RWPE2 (cell line): Measurements from ENCODE around the gene SYCP2.
A peak's percentile ranks its signal among the peaks of the same experiment; 100 is the strongest.

ENCODE experiments used
- ATAC-seq: fragments of 200-7000 bp; cut with Tn5 transposase; 3 replicates; pipeline ENCODE4 v1.9.1; 2021; ENCODE audit warnings: low read depth
- DNase-seq: peaks from one replicate; pipeline ENCODE4 v3.0.0-alpha.2; 2020; ENCODE audit warnings: low spot score
- H3K27ac ChIP-seq: fragments of 450-650 bp; 2 replicates; pipeline ENCODE4 v1.5.1; 2017; ENCODE audit warnings: mild to moderate bottlenecking; ENCODE audit not compliant: poor library complexity, severe bottlenecking
- H3K27me3 ChIP-seq: fragments of 250-450 bp; sonication (Bioruptor Pico); 2 replicates; pipeline ENCODE4 v1.5.1; 2021; ENCODE audit warnings: mild to moderate bottlenecking, moderate library complexity; ENCODE audit not compliant: insufficient read depth, poor library complexity, severe bottlenecking
- H3K36me3 ChIP-seq: fragments of 250-450 bp; sonication (Bioruptor Pico); 2 replicates; pipeline ENCODE4 v1.5.1; 2020; ENCODE audit warnings: low read depth, mild to moderate bottlenecking, moderate library complexity
- H3K4me1 ChIP-seq: fragments of 250-450 bp; sonication (Bioruptor Pico); 2 replicates; pipeline ENCODE4 v1.5.1; 2021; ENCODE audit warnings: mild to moderate bottlenecking, moderate library complexity; ENCODE audit not compliant: insufficient read depth, poor library complexity, severe bottlenecking
- H3K4me3 ChIP-seq: fragments of 250-450 bp; sonication (Bioruptor Pico); 2 replicates; pipeline ENCODE4 v1.5.1; 2021; ENCODE audit warnings: mild to moderate bottlenecking, moderate library complexity; ENCODE audit not compliant: severe bottlenecking
- H3K9me3 ChIP-seq: fragments of 250-450 bp; sonication (Bioruptor Pico); 2 replicates; pipeline ENCODE4 v1.5.1; 2021; ENCODE audit warnings: mild to moderate bottlenecking, moderate library complexity; ENCODE audit not compliant: severe bottlenecking
- CTCF ChIP-seq: fragments of 450-650 bp; IDR thresholded peaks from one replicate; pipeline ENCODE4 v1.5.1; 2017; ENCODE audit warnings: mild to moderate bottlenecking, moderate library complexity; ENCODE audit not compliant: poor library complexity, severe bottlenecking

Gene SYCP2

GRCh38 chr20:59933296-59933848, at the start of gene SYCP2:
TSS of gene SYCP2 (minus strand) at chr20:59933637. CDS start at chr20:59922413, 11,224 bp downstream.
- Histone ChIP-seq H3K4me3 (peak within 1 kb of the TSS; percentile 59), H3K9me3 (no peaks in the 10 kb centered on the region), H3K4me1 (peaks cover 22% of the 10 kb centered on the region), H3K27me3 (no peaks in the 10 kb centered on the region), H3K27ac (peak within 1 kb of the TSS; percentile 24), H3K36me3 (no peaks in the 10 kb centered on the region; the same call in 1 of the 2 replicates)
- peak; percentile 67 for ATAC-seq
- no peak for TF ChIP-seq CTCF
- DNase-seq: peak; percentile 84

GRCh38 chr20:59983076-59983475, 49.6 kb upstream of the SYCP2 start:
- Histone ChIP-seq H3K4me3 (no peak overlapping the region), H3K9me3 (no peaks in the 10 kb centered on the region), H3K27ac (no peak overlapping the region), H3K27me3 (no peaks in the 10 kb centered on the region), H3K36me3 (no peaks in the 10 kb centered on the region), H3K4me1 (peaks cover 18% of the 10 kb centered on the region)
- DNase-seq (no peak), ATAC-seq (no peak)
- TF ChIP-seq CTCF: no peak

GRCh38 chr20:59977086-59977485, 43.6 kb upstream of the SYCP2 start:
- no peak for DNase-seq
- H3K9me3 ChIP-seq: no peaks in the 10 kb centered on the region
- peaks cover 10% of the 10 kb centered on the region for H3K4me1 ChIP-seq
- H3K36me3 ChIP-seq: no peaks in the 10 kb centered on the region; the same call in 1 of the 2 replicates
- no peaks in the 10 kb centered on the region for H3K27me3 ChIP-seq
- no peak for TF ChIP-seq CTCF
- no peak overlapping the region for H3K27ac ChIP-seq
- no peak for ATAC-seq
- H3K4me3 ChIP-seq: no peak overlapping the region

- Histone ChIP-seq H3K36me3 (no peaks in the 10 kb centered on the region; the same call in 1 of the 2 replicates), H3K9me3 (no peaks in the 10 kb centered on the region), H3K27me3 (no peaks in the 10 kb centered on the region), H3K27ac (no peak overlapping the region), H3K4me3 (no peak overlapping the region), H3K4me1 (peaks cover 18% of the 10 kb centered on the region)
- TF ChIP-seq CTCF: no peak
- DNase-seq: no peak
- ATAC-seq: no peak
Observed at GRCh38 chr20:59976156-59976782, 42.8 kb upstream of the SYCP2 start.
